Prostate gland (tissue), 2 donors: ENCODE data around the gene VSIG2.

ENCODE experiments used
- POLR2A ChIP-seq: fragments of 450-650 bp; IDR thresholded peaks from one replicate; pipeline ENCODE4 v1.6.1; 2016; ENCODE audit warnings: antibody characterized with exemption, mild to moderate bottlenecking
- POLR2AphosphoS5 ChIP-seq: sonication (generic); formaldehyde crosslinking; IDR thresholded peaks from one replicate; pipeline ENCODE4 v1.6.1; 2017; ENCODE audit warnings: antibody characterized with exemption
- TF ChIP-seq, protein P1 (sequence below), 4 experiments: fragments of 200-600 bp in 2 of 4; fragments of 450-650 bp in 2 of 4; sonication (generic) in 2 of 4; IDR thresholded peaks; 1 replicate in 3 of 4; 2 replicates in 1 of 4; pipeline ENCODE4 v1.5.1; 2016 to 2019; ENCODE audit warnings: antibody characterized with exemption in 4 of 4, mild to moderate bottlenecking in 2 of 4, moderate library complexity in 2 of 4

DNA sequence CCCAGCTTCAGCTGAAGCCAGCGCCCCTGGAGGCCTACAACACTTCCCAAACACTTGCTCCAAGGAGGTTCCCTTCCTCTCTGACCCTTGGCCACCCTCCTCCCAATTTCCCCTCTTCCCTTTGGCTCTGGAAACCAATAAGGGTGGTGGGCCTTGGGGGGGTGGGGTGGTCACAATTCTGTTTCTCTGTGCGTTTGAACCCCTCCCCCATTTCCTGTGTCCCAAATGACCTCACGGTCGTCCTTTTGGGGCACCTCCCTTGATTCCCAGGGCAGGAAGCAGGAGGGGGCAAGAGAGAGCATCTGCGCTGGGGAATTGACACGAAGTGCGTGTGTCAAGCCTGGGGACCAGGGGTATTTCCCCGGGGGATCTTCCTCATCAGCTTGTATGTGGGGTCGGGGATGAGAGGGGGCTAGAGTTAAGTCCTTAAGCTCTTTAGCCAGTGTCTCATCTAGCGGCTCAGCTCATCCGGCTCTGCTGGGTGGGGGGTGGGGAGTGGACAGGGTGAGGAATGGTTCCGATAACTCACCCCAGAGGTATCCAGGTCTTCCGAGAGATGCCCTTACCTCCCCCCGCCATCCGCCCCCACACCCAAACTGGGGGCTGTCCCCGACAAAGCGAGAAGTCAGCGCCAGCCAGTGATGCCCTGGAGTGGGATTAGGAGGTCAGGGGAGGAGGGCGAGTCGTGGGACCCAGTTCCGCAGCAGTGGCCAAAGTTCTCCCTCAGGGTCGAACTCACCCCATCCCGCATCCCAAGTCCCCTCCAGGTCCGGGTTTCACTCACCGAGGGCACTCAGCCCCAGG is 9.4 kb upstream of the VSIG2 start:
- TF ChIP-seq, protein P1, sequence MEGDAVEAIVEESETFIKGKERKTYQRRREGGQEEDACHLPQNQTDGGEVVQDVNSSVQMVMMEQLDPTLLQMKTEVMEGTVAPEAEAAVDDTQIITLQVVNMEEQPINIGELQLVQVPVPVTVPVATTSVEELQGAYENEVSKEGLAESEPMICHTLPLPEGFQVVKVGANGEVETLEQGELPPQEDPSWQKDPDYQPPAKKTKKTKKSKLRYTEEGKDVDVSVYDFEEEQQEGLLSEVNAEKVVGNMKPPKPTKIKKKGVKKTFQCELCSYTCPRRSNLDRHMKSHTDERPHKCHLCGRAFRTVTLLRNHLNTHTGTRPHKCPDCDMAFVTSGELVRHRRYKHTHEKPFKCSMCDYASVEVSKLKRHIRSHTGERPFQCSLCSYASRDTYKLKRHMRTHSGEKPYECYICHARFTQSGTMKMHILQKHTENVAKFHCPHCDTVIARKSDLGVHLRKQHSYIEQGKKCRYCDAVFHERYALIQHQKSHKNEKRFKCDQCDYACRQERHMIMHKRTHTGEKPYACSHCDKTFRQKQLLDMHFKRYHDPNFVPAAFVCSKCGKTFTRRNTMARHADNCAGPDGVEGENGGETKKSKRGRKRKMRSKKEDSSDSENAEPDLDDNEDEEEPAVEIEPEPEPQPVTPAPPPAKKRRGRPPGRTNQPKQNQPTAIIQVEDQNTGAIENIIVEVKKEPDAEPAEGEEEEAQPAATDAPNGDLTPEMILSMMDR (IDR thresholded peaks at IDR 0.05), result no peak
- TF ChIP-seq POLR2AphosphoS5, result no peak
- TF ChIP-seq POLR2A, result no peak
